ENCODE measurements around the gene SUSD6. TPM values are rescaled to one million over a fixed set of nuclear protein-coding genes. Genes with fewer than 3 reads are reported as not detected.

SUSD6 gene
- total and polyA plus RNA-seq, 9 of the 15 experiments (the other 6 are each of a cell fraction or from before 2014, with no cell fraction given) = 2.9 to 20.7 (median 5.6) TPM

- WGBS (ENCODE audit: insufficient coverage, low coverage, missing lambda C conversion rate) = 21% methylated on average over 11 of the region's 15 CpGs
- H3K36me3 ChIP-seq (ENCODE audit: control insufficient read depth, insufficient read depth, low read length) = no peaks in the 10 kb centered on the region
- H3K4me3 ChIP-seq = no peak overlapping the region
- intact Hi-C loops (cut with micrococcal nuclease) = loop anchor here (1.0 to 10.0 kb wide), 2 partner anchors 26 to 329 kb away; no protein-coding TSS in a partner anchor
- H3K27ac ChIP-seq (ENCODE audit: extremely low read depth, low read depth, low read length) = no peak overlapping the region
- H3K4me1 ChIP-seq (replicated peaks in 1 of 2; ENCODE audit: control insufficient read depth in 2 of 2, insufficient read depth in 2 of 2, low read length in 2 of 2) = peaks cover 0 to 17% of the 10 kb centered on the region in 2 experiments; a peak in 2 of 5 replicates
- DNase-seq (ENCODE audit: extremely low read depth in 1 of 4, low spot score in 3 of 4) = no peak
- FAIRE-seq = no peak
- H3K9ac ChIP-seq (ENCODE audit: insufficient read depth in 1 of 2, low read depth in 2 of 2, low read length in 2 of 2) = no peak overlapping the region
- H2AFZ ChIP-seq (ENCODE audit: low read depth, low read length) = no peak overlapping the region
- TF ChIP-seq ILF3 (IDR thresholded peaks at IDR 0.05; ENCODE audit: borderline replicate concordance) (no peak), SRSF9 (IDR thresholded peaks at IDR 0.05; ENCODE audit: borderline replicate concordance, low read depth, low read length) (no peak), CHCHD3 (CRISPR knock-in tag; IDR thresholded peaks at IDR 0.05) (no peak), ATF3 (IDR thresholded peaks at IDR 0.05) (no peak), ATF3 (CRISPR knock-in tag; conservative IDR thresholded peaks at IDR 0.05) (no peak), ZNF699 (CRISPR knock-in tag; IDR thresholded peaks at IDR 0.05; ENCODE audit: insufficient replicate concordance) (no peak), GABPB1 (CRISPR knock-in tag; IDR thresholded peaks at IDR 0.05) (no peak), CHD2 (IDR thresholded peaks at IDR 0.05; ENCODE audit: low read depth, low read length) (no peak), PURB (CRISPR knock-in tag; IDR thresholded peaks at IDR 0.05; ENCODE audit: low read depth) (no peak), POLR2G (IDR thresholded peaks at IDR 0.05; ENCODE audit: low read depth, low read length) (no peak), ZNF717 (CRISPR knock-in tag; IDR thresholded peaks at IDR 0.05) (no peak), BACH1 (tag; IDR thresholded peaks at IDR 0.05) (no peak), MCM7 (IDR thresholded peaks at IDR 0.05) (no peak), ZC3H4 (CRISPR knock-in tag; IDR thresholded peaks at IDR 0.05; ENCODE audit: borderline replicate concordance) (no peak), EHMT2 (IDR thresholded peaks at IDR 0.05) (no peak)
- H3K4me2 ChIP-seq (ENCODE audit: insufficient read depth, low read length) = no peak overlapping the region
- H4K20me1 ChIP-seq (replicated peaks; ENCODE audit: control insufficient read depth, insufficient read depth, low read length) = no peaks in the 10 kb centered on the region
- no peaks in the 10 kb centered on the region for H3K9me3 ChIP-seq (replicated peaks; ENCODE audit: control insufficient read depth, insufficient read depth, low read depth, low read length)
- H3K79me2 ChIP-seq (ENCODE audit: control insufficient read depth, insufficient read depth, low read length) = no peaks in the 10 kb centered on the region
- CTCF ChIA-PET (ENCODE audit: low intra/inter-chr PET ratio) = interaction anchor here (1.2 kb wide), 1 partner anchor 153 kb away, joined by 3 read pairs; no protein-coding TSS in a partner anchor
- POLR2A ChIA-PET = no interaction called here
- in situ Hi-C loops (cut with MboI) = loop anchor here (25.0 kb wide), 1 partner anchor 463 kb away; no protein-coding TSS in a partner anchor
- BruUV-seq (replicated peaks) = no TSS peak
- no peaks in the 10 kb centered on the region for H3K9me1 ChIP-seq (ENCODE audit: control insufficient read depth, insufficient read depth, low read length)
- peaks cover 0 to 30% of the 10 kb centered on the region in 2 experiments; a peak in 3 of 5 replicates for H3K27me3 ChIP-seq (ENCODE audit: control insufficient read depth in 2 of 2, insufficient read depth in 2 of 2, low read length in 2 of 2)
- no peak for ATAC-seq
These were observed 37.5 kb upstream of the SUSD6 start for GRCh38 chr14:69573831-69574262.
